Psoas muscle (tissue), 8 donors: ENCODE measurements around the gene DACH1. TPM values are rescaled to one million over a fixed set of nuclear protein-coding genes. Genes with fewer than 3 reads are reported as not detected.

Experiments
- ATAC-seq, 4 donors: fragments of 200-7000 bp; cut with Tn5 transposase; one replicate each; pipeline ENCODE4 v1.9.1; 2020; ENCODE audit warnings: moderate library complexity in 3 of 4, mild to moderate bottlenecking in 2 of 4
- DNase-seq, 2 donors: peaks; one replicate each; pipeline ENCODE4 v3.0.0-alpha.2; 2020
- H3K27ac ChIP-seq: fragments of 200-600 bp; one replicate; pipeline ENCODE4 v1.8.0; 2022
- H3K27me3 ChIP-seq, 3 donors: fragments of 200-600 bp in 1 of 3; one replicate each; pipeline versions ENCODE4 v1.6.1 to v1.8.0; 2013 to 2022; ENCODE audit warnings: low read length in 2 of 3, mild to moderate bottlenecking in 2 of 3, moderate library complexity in 1 of 3; ENCODE audit not compliant: insufficient read depth in 3 of 3
- H3K36me3 ChIP-seq, 2 donors: fragments of 200-600 bp in 1 of 2; one replicate each; pipeline versions ENCODE4 v1.6.1 to v1.8.0; 2013 to 2022; ENCODE audit warnings: low read depth in 1 of 2, mild to moderate bottlenecking in 1 of 2, moderate library complexity in 1 of 2; ENCODE audit not compliant: insufficient read depth in 1 of 2
- H3K4me1 ChIP-seq: fragments of 200-600 bp; one replicate; pipeline ENCODE4 v1.8.0; 2022
- H3K4me3 ChIP-seq: fragments of 200-600 bp; one replicate; pipeline ENCODE4 v1.8.0; 2022; ENCODE audit warnings: mild to moderate bottlenecking
- H3K9me3 ChIP-seq: fragments of 200-600 bp; one replicate; pipeline ENCODE4 v1.8.0; 2022
- WGBS, 3 donors: extraction: QIAGEN DNeasy Blood & Tissue Kit; methylation state at CpG; one replicate each; pipeline versions ENCODE4 v1.1.6 to v1.1.7; 2013; 5-methylcytosine and 5-hydroxymethylcytosine counted together
- intact Hi-C, 2 donors: fragments of 100-400 bp; cut with DNase I; formaldehyde crosslinking; loops; one replicate each; pipeline versions ENCODE4 v1.11.0 to v1.14.2; 2022
- polyA plus RNA-seq, 3 donors: library from polyadenylated mRNA; stranded (reverse); fragments of 200-250 nt; gene quantifications; one replicate each; pipeline ENCODE4 v1.2.3, GENCODE V29; 2013
- total RNA-seq, 4 donors: library from RNA; stranded (reverse); fragmentation: NEBNext Ultra II Directional in 2 of 4; extraction: Animal tissue kit (Norgen Biotek cat#: 25700) in 2 of 4; gene quantifications; one replicate each; pipeline versions ENCODE4 v1.2.1 to v1.2.4, GENCODE V29; 2021 to 2023
- TF ChIP-seq, protein P1 (sequence below): fragments of 200-600 bp; IDR thresholded peaks from one replicate; pipeline ENCODE4 v1.8.0; 2022; ENCODE audit warnings: antibody characterized with exemption
- donor health status: healthy with polysubstance abuse.
- donor health status: DM: no; HTN: no; CAD: no; lungs with moderate emphysema.
- donor health status: Bipolar disorder and iron deficiency.
- donor health status: healthy.
- donor health status: DM: yes; HTN: yes; CAD: no.
- donor health status: DM: no; HTN: no; CAD: no.
- donor health status: DM: no; HTN: no; CAD: no.
- donor health status: DM: yes; HTN: yes; CAD: no.

The DACH1 gene
- total and polyA plus RNA-seq, 7 donors: 0.51 to 3.6 (median 1.1) TPM

DNA sequence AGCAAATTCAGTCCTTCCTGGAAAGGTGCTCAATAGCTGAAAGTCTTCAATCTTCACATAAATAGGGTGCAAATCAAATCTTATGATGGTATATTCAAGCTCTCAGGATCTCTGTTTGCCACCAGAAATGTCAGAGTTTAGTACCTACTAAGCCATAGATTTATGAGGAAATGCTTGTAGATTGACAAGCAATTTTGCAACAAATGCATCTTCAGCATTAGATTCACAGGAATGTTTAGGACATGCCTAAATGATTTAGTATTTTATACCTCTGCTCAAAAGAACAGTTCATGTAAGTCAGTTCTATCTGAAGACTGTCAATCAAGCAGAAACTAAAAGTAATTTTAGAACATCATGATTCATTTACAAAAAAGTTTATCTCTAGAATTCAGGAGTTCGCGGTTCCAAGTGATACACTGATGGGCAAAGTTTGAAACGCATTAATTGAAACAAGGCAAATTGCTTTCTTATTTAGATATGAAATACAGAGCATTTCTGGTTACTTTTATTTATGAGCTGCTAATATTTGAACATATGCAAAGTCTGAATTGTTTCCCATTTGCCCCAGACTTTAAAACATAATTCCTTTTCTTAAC, 65.7 kb downstream of the DACH1 start:
- no peak overlapping the region for H3K27ac ChIP-seq
- 74 to 94% (median 87%) methylated on average over 3 of the region's 3 CpGs for WGBS, 3 donors
- no peaks in the 10 kb centered on the region for H3K36me3 ChIP-seq
- DNase-seq: no peak
- no peaks in the 10 kb centered on the region for H3K9me3 ChIP-seq
- no peak overlapping the region for H3K4me3 ChIP-seq
- TF ChIP-seq, protein P1, sequence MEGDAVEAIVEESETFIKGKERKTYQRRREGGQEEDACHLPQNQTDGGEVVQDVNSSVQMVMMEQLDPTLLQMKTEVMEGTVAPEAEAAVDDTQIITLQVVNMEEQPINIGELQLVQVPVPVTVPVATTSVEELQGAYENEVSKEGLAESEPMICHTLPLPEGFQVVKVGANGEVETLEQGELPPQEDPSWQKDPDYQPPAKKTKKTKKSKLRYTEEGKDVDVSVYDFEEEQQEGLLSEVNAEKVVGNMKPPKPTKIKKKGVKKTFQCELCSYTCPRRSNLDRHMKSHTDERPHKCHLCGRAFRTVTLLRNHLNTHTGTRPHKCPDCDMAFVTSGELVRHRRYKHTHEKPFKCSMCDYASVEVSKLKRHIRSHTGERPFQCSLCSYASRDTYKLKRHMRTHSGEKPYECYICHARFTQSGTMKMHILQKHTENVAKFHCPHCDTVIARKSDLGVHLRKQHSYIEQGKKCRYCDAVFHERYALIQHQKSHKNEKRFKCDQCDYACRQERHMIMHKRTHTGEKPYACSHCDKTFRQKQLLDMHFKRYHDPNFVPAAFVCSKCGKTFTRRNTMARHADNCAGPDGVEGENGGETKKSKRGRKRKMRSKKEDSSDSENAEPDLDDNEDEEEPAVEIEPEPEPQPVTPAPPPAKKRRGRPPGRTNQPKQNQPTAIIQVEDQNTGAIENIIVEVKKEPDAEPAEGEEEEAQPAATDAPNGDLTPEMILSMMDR: no peak
- no peak for ATAC-seq
- no peaks in the 10 kb centered on the region for H3K27me3 ChIP-seq
- intact Hi-C loops: no loop called here
- no peaks in the 10 kb centered on the region for H3K4me1 ChIP-seq

DNA sequence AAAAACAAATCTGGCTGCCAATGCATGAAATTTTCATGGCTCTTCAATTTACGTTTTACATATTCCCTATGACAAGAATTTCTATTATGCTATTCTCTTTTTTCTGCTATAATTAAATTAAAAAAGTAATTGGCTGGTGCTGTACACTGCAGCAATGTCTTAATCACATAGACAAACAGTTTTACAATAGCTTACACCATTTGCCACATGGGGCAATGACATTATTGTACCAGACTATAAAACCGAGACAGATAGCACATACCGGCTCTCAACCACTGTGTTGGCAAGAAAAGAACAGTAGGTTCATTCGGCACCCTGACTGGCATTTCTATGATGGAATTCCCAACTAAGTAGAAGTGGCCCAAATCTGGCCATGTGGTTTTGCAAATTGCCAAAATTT, 67.7 kb downstream of the DACH1 start:
- TF ChIP-seq, protein P1: no peak
- intact Hi-C loops: no loop called here
- no peak overlapping the region for H3K4me3 ChIP-seq

DNA sequence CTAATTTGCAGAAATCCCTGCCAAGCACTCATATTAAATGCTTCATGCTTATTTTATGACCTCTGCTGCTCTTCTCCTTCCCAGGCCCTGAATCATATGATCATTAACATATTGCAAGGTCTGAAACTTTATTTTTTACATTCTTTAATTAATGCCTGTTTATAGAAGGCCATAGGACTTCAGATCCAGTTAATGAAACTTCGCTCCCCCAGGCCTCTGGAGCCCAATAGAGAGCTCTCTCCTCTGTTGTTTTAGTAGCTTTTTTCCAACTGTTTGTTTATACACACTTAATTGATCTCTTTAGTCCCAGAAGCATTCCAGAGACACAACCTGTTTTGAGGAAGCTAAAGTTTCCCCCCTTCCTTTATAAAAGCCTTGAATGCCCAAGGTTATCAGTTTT, 68.3 kb downstream of the DACH1 start:
- ATAC-seq: no peak
- H3K4me1 ChIP-seq: no peaks in the 10 kb centered on the region
- intact Hi-C loops: no loop called here
- TF ChIP-seq, protein P1: no peak
- no peak overlapping the region for H3K27ac ChIP-seq
- H3K36me3 ChIP-seq: no peaks in the 10 kb centered on the region
- no peaks in the 10 kb centered on the region for H3K9me3 ChIP-seq
- DNase-seq: no peak
- WGBS, 3 donors: 72 to 89% (median 82%) methylated on average over 1 of the region's 1 CpG
- H3K27me3 ChIP-seq: no peaks in the 10 kb centered on the region
- H3K4me3 ChIP-seq: no peak overlapping the region

More for the DNA sequence above, 67.7 kb downstream of the DACH1 start:
- Histone ChIP-seq H3K36me3 (no peaks in the 10 kb centered on the region), H3K9me3 (no peaks in the 10 kb centered on the region), H3K27me3 (no peaks in the 10 kb centered on the region), H3K27ac (no peak overlapping the region), H3K4me1 (no peaks in the 10 kb centered on the region)
- DNase-seq (no peak), ATAC-seq (no peak)
- WGBS, 3 donors: 49 to 72% (median 50%) methylated on average over 4 of the region's 4 CpGs

DNA sequence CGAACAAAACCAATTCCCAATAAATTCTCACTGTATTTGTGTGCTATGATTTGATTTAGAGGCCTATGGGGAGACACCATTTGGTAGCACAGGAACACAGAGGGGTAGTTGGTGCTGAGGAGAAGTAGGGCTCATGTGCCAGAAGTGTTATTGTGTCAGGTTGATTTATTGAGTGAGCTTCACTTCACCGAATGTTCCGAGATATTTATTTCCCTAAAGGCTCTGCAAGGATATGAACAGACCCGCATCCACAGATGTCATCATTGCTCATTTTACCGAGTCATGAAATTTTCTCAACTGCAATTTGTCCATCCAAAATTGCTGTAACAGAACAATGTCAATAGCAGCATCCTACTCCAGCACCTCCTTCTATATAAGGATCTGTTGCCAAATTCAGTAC, 69.5 kb downstream of the DACH1 start:
- no peaks in the 10 kb centered on the region for H3K4me1 ChIP-seq
- WGBS, 3 donors: 14 to 22% (median 20%) methylated on average over 5 of the region's 5 CpGs
- peak in 1 of 4 donors; percentile 24 for ATAC-seq
- no peaks in the 10 kb centered on the region for H3K9me3 ChIP-seq
- H3K27me3 ChIP-seq: no peaks in the 10 kb centered on the region
- TF ChIP-seq, protein P1: no peak
- no peak overlapping the region for H3K27ac ChIP-seq
- no peak for DNase-seq
- intact Hi-C loops: no loop called here
- no peak overlapping the region for H3K4me3 ChIP-seq
- no peaks in the 10 kb centered on the region for H3K36me3 ChIP-seq

DNA sequence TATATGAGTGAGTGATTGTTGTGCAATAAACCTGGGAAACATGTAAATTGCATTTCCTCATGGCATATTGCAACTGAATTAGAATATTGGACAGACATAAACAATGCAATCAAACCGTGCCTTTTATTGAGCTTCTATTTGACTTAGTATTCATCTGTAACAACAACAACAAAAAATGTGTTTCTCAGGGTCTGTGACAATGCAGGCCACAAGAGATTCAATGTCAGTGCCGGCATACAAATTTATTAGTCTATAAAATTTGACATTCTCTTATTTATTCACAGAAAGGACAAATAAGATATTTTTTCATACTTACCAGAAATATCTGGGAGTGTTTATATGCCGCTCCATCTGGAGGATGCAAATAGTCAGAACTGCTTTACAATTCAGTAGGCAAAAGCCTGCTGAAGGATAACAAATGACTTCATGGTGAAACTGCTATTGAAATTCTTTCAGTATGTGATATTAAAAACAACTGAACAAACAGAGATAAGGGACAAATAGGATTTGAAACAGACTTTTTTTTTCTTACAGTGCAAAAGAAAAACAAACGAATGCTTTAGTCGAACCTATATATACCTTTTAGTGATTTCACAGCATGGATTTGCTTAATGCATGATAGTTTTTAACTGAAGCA, 77.2 kb downstream of the DACH1 start:
- no peak for ATAC-seq
- H3K27me3 ChIP-seq: no peaks in the 10 kb centered on the region
- H3K36me3 ChIP-seq: no peaks in the 10 kb centered on the region
- no peaks in the 10 kb centered on the region for H3K4me1 ChIP-seq
- H3K4me3 ChIP-seq: no peak overlapping the region
- H3K27ac ChIP-seq: no peak overlapping the region
- H3K9me3 ChIP-seq: no peaks in the 10 kb centered on the region
- intact Hi-C loops: no loop called here
- no peak for DNase-seq
- 70 to 77% (median 73%) methylated on average over 5 of the region's 5 CpGs for WGBS, 3 donors
- TF ChIP-seq, protein P1: no peak
